ENCODE measurements around the gene SLIT2. TPM values are rescaled to one million over a fixed set of nuclear protein-coding genes. Genes with fewer than 3 reads are reported as not detected.

The SLIT2 gene
- total RNA-seq = 10 to 100 TPM; 64.1 to 84.7 TPM
- 10 to 100 TPM; 64.6 to 71.1 TPM for polyA plus RNA-seq (ENCODE audit: insufficient read length in 2 of 2)
- long read RNA-seq, donor 1, partial matches to known transcripts = 186 of 187 reads
- long read RNA-seq, donor 1, other reads (novel, unspliced or antisense) = 0 of 187 reads
- long read RNA-seq, donor 2, partial matches to known transcripts = 0 of 2 reads
- long read RNA-seq, donor 2, other reads (novel, unspliced or antisense) = 0 of 2 reads
- long read RNA-seq, donor 3 = 0 reads
- long read RNA-seq, donor 4, partial matches to known transcripts = 224 of 225 reads
- long read RNA-seq, donor 4, other reads (novel, unspliced or antisense) = 0 of 225 reads

DNA sequence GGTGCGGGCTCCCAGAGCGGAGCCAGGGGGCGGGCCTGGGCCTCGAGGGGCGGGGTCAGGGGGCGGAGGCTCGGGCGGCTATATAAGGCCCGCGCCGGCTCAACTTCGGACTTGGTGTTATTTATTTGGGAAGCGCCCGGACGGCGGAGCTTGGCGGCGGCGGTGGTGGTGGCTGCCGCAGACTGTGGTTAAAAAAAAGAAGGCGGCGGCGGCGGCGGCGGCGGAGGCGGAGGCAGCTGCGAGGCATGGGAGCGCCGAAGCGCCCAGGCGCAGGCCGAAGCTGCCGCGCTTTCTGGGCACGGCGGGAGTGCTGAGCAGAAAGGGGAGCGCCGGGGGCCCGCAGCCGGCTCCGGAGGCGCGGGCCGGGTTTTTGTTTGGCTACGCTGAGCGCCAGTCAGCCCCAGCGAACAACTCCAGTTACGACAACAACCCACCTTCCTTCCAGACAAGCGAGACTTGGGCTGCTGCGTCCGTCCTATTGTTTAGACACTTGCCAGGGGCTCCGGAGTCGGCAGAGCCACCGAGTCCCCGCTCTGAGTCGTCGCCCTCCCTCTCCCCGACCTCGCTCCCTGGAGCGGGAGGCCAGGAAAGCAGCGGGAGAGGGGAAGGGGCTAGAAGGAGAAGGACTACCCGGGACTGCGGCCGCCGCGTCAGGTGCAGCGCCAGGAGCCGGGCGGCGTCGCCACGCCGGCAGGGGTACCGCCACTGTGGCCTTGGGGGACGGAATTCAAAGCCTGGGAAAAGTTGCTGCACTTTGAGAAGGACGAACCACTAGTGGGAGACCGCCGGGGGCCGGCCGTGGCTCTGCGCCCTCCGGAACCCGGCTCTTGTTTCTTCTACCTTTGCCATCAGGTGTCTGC, at the start of gene SLIT2:
Gene SLIT2 (plus strand): TSS at position 110 of the 860 bp plus-strand sequence. CDS start 1,911 bp downstream, outside the sequence.
- no peaks in the 10 kb centered on the region for H3K9me3 ChIP-seq (ENCODE audit: control insufficient read depth, insufficient read depth, low read length)
- WGBS (ENCODE audit: insufficient coverage) = 0% methylated on average over 76 of the region's 85 CpGs
- H3K27me3 ChIP-seq (ENCODE audit: control insufficient read depth, insufficient read depth, low read length) = peaks cover 30% of the 10 kb centered on the region
- DNase-seq (ENCODE audit: low read depth in 4 of 6, low spot score in 6 of 6) = peak in 4 of 6 donors; percentile 65 to 92 (median 78)
- H3K4me3 ChIP-seq (ENCODE audit: low read depth, low read length) = peak within 1 kb of the TSS; percentile 75
- H3K36me3 ChIP-seq (ENCODE audit: control insufficient read depth, insufficient read depth, low read length) = no peaks in the 10 kb centered on the region
- peaks cover 37% of the 10 kb centered on the region for H3K4me1 ChIP-seq (ENCODE audit: control insufficient read depth, insufficient read depth, low read length)
- H3K27ac ChIP-seq (ENCODE audit: low read depth, low read length) = peak within 1 kb of the TSS; percentile 73

GRCh38 chr4:20203508-20203907, 48.2 kb upstream of the SLIT2 start:
- H3K27ac ChIP-seq (ENCODE audit: low read depth, low read length) = no peak overlapping the region
- H3K4me1 ChIP-seq (ENCODE audit: control insufficient read depth, insufficient read depth, low read length) = no peaks in the 10 kb centered on the region
- H3K4me3 ChIP-seq (ENCODE audit: low read depth, low read length) = no peak overlapping the region
- DNase-seq (ENCODE audit: low read depth in 4 of 6, low spot score in 6 of 6) = no peak
- no peaks in the 10 kb centered on the region for H3K27me3 ChIP-seq (ENCODE audit: control insufficient read depth, insufficient read depth, low read length)
- no peaks in the 10 kb centered on the region for H3K9me3 ChIP-seq (ENCODE audit: control insufficient read depth, insufficient read depth, low read length)
- no peaks in the 10 kb centered on the region for H3K36me3 ChIP-seq (ENCODE audit: control insufficient read depth, insufficient read depth, low read length)

- no CpG with 5 or more reads among the region's 1 CpG for WGBS (ENCODE audit: insufficient coverage)
- H3K4me1 ChIP-seq (ENCODE audit: control insufficient read depth, insufficient read depth, low read length) = no peaks in the 10 kb centered on the region
Observed at GRCh38 chr4:20217521-20217920, 34.2 kb upstream of the SLIT2 start.

DNA sequence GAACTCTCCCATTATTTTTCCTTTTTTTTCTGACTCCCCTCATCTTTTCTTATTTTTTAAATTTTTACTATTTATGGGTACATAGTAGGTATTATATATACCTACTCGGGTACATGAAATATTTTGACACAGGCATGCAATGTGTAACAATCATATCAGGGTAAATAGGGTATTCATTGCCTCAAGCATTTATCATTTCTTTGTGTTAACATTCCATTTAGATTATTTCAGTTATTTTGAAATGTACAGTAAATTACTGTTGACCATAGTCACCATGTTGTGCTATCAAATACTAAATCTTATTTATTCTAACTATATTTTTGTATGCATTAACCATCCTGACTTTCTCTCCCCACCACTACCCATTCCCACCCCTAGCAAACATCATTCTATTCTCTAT, 33.8 kb upstream of the SLIT2 start:
- Histone ChIP-seq H3K36me3 (ENCODE audit: control insufficient read depth, insufficient read depth, low read length) (no peaks in the 10 kb centered on the region), H3K27me3 (ENCODE audit: control insufficient read depth, insufficient read depth, low read length) (no peaks in the 10 kb centered on the region), H3K27ac (ENCODE audit: low read depth, low read length) (no peak overlapping the region), H3K4me1 (ENCODE audit: control insufficient read depth, insufficient read depth, low read length) (no peaks in the 10 kb centered on the region), H3K9me3 (ENCODE audit: control insufficient read depth, insufficient read depth, low read length) (no peaks in the 10 kb centered on the region), H3K4me3 (ENCODE audit: low read depth, low read length) (no peak overlapping the region)
- WGBS (ENCODE audit: insufficient coverage) = no CpG with 5 or more reads among the region's 1 CpG
- no peak for DNase-seq (ENCODE audit: low read depth in 4 of 6, low spot score in 6 of 6)

More at GRCh38 chr4:20217521-20217920, 34.2 kb upstream of the SLIT2 start:
- Histone ChIP-seq H3K9me3 (ENCODE audit: control insufficient read depth, insufficient read depth, low read length) (no peaks in the 10 kb centered on the region), H3K27ac (ENCODE audit: low read depth, low read length) (no peak overlapping the region), H3K27me3 (ENCODE audit: control insufficient read depth, insufficient read depth, low read length) (no peaks in the 10 kb centered on the region), H3K36me3 (ENCODE audit: control insufficient read depth, insufficient read depth, low read length) (no peaks in the 10 kb centered on the region), H3K4me3 (ENCODE audit: low read depth, low read length) (no peak overlapping the region)
- no peak for DNase-seq (ENCODE audit: low read depth in 4 of 6, low spot score in 6 of 6)

DNA sequence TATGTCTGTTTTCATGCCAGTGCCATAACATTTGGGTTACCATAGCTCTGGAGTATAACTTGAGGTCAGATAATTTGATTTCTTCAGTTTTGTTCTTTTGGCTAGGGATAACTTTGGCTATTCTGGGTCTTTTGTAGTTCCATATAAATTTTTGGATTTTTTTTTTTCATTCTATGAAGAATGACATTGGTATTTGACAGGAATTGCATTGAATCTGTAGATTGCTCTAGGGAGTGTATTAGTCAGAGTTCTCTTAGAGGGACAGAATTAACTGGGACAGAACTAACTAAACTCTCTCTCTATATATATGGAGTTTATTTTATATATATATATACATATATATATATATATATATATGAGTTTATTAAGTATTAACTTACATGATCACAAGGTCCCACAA, 32.2 kb upstream of the SLIT2 start:
- DNase-seq (ENCODE audit: low read depth in 4 of 6, low spot score in 6 of 6) = no peak
- H3K27me3 ChIP-seq (ENCODE audit: control insufficient read depth, insufficient read depth, low read length) = no peaks in the 10 kb centered on the region
- no peaks in the 10 kb centered on the region for H3K4me1 ChIP-seq (ENCODE audit: control insufficient read depth, insufficient read depth, low read length)
- no peaks in the 10 kb centered on the region for H3K9me3 ChIP-seq (ENCODE audit: control insufficient read depth, insufficient read depth, low read length)
- no peaks in the 10 kb centered on the region for H3K36me3 ChIP-seq (ENCODE audit: control insufficient read depth, insufficient read depth, low read length)
- H3K4me3 ChIP-seq (ENCODE audit: low read depth, low read length) = no peak overlapping the region
- no peak overlapping the region for H3K27ac ChIP-seq (ENCODE audit: low read depth, low read length)

- H3K4me3 ChIP-seq (ENCODE audit: low read depth, low read length) = no peak overlapping the region
- no peak for DNase-seq (ENCODE audit: low read depth in 4 of 6, low spot score in 6 of 6)
- H3K27ac ChIP-seq (ENCODE audit: low read depth, low read length) = no peak overlapping the region
- no peaks in the 10 kb centered on the region for H3K36me3 ChIP-seq (ENCODE audit: control insufficient read depth, insufficient read depth, low read length)
- 100% methylated on average over 2 of the region's 3 CpGs for WGBS (ENCODE audit: insufficient coverage)
- no peaks in the 10 kb centered on the region for H3K27me3 ChIP-seq (ENCODE audit: control insufficient read depth, insufficient read depth, low read length)
- H3K4me1 ChIP-seq (ENCODE audit: control insufficient read depth, insufficient read depth, low read length) = no peaks in the 10 kb centered on the region
- no peaks in the 10 kb centered on the region for H3K9me3 ChIP-seq (ENCODE audit: control insufficient read depth, insufficient read depth, low read length)
Observed at GRCh38 chr4:20237894-20238537, 13.7 kb upstream of the SLIT2 start.

DNA sequence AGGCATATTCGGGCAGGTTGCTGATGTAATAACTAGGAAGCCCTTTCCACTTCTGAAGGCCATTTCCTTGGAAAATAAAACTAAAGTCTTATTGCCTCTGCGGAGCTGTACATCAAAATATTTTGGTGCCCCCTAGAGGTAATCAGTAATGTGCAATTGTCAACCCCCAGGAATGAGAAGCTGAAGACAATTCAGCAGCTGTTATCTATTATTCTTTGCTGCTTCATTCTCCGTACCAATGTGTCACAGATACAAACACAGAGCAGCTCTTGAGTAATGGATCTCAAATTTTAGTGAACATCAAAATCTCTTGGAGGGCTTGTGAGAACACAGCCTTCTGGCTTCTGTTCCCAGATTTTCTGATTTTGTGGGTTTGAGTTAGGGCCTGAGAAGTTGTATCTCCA, 3.5 kb upstream of the SLIT2 start:
- DNase-seq (ENCODE audit: low read depth in 4 of 6, low spot score in 6 of 6) = peak in 2 of 6 donors; percentile 77 to 83
- WGBS (ENCODE audit: insufficient coverage) = 17% methylated on average over 1 of the region's 3 CpGs
- Histone ChIP-seq H3K9me3 (ENCODE audit: control insufficient read depth, insufficient read depth, low read length) (no peaks in the 10 kb centered on the region), H3K4me3 (ENCODE audit: low read depth, low read length) (no peak overlapping the region), H3K27ac (ENCODE audit: low read depth, low read length) (no peak overlapping the region), H3K36me3 (ENCODE audit: control insufficient read depth, insufficient read depth, low read length) (no peaks in the 10 kb centered on the region), H3K4me1 (ENCODE audit: control insufficient read depth, insufficient read depth, low read length) (peaks cover 16% of the 10 kb centered on the region), H3K27me3 (ENCODE audit: control insufficient read depth, insufficient read depth, low read length) (peaks cover 5% of the 10 kb centered on the region)

GRCh38 chr4:20249333-20249732, 2.4 kb upstream of the SLIT2 start:
- Histone ChIP-seq H3K4me3 (ENCODE audit: low read depth, low read length) (no peak overlapping the region), H3K9me3 (ENCODE audit: control insufficient read depth, insufficient read depth, low read length) (no peaks in the 10 kb centered on the region), H3K27me3 (ENCODE audit: control insufficient read depth, insufficient read depth, low read length) (peaks cover 15% of the 10 kb centered on the region), H3K27ac (ENCODE audit: low read depth, low read length) (no peak overlapping the region), H3K4me1 (ENCODE audit: control insufficient read depth, insufficient read depth, low read length) (peaks cover 27% of the 10 kb centered on the region), H3K36me3 (ENCODE audit: control insufficient read depth, insufficient read depth, low read length) (no peaks in the 10 kb centered on the region)
- peak in 2 of 6 donors; percentile 57 to 78 for DNase-seq (ENCODE audit: low read depth in 4 of 6, low spot score in 6 of 6)
- no CpG with 5 or more reads among the region's 2 CpGs for WGBS (ENCODE audit: insufficient coverage)

- WGBS (ENCODE audit: insufficient coverage) = under 1% methylated on average over 26 of the region's 35 CpGs
- Histone ChIP-seq H3K4me1 (ENCODE audit: control insufficient read depth, insufficient read depth, low read length) (peaks cover 37% of the 10 kb centered on the region), H3K4me3 (ENCODE audit: low read depth, low read length) (peak overlapping the region; percentile 75), H3K36me3 (ENCODE audit: control insufficient read depth, insufficient read depth, low read length) (no peaks in the 10 kb centered on the region), H3K27me3 (ENCODE audit: control insufficient read depth, insufficient read depth, low read length) (peaks cover 30% of the 10 kb centered on the region), H3K27ac (ENCODE audit: low read depth, low read length) (peak overlapping the region; percentile 73), H3K9me3 (ENCODE audit: control insufficient read depth, insufficient read depth, low read length) (no peaks in the 10 kb centered on the region)
- peak in 2 of 6 donors; percentile 31 to 66 for DNase-seq (ENCODE audit: low read depth in 4 of 6, low spot score in 6 of 6)
Observed at GRCh38 chr4:20251031-20251795, 492 bp upstream of the SLIT2 start.

All from spinal cord (tissue), 10 donors.